ENCODE data around the gene GGTLC1. TPM values are rescaled to one million over a fixed set of nuclear protein-coding genes. Genes with fewer than 3 reads are reported as not detected.

The GGTLC1 gene
- total and polyA plus RNA-seq, 2 of the 8 experiments (the other 6 are each of a cell fraction or from before 2014, with no cell fraction given), result not detected

GRCh38 chr20:23939063-23939462 lies 49.5 kb downstream of the GGTLC1 start (continued):
- TF ChIP-seq CHD7 (IDR thresholded peaks at IDR 0.05; ENCODE audit: insufficient replicate concordance, low read length) (no peak), ATF3 (IDR thresholded peaks at IDR 0.05; ENCODE audit: insufficient read depth, low read depth, low read length) (no peak), JUN (IDR thresholded peaks at IDR 0.05; ENCODE audit: low read depth, low read length) (no peak), CBX8 (IDR thresholded peaks at IDR 0.05; ENCODE audit: borderline replicate concordance, low read depth, low read length) (no peak), MAX (IDR thresholded peaks at IDR 0.05) (no peak), TAF7 (optimal IDR thresholded peaks at IDR 0.05; ENCODE audit: borderline replicate concordance, low read depth, low read length) (no peak), RAD21 (IDR thresholded peaks at IDR 0.05 in 1 of 2, conservative IDR thresholded peaks at IDR 0.05 in 1 of 2; ENCODE audit: low read depth in 2 of 2, low read length in 2 of 2) (no peak), SIN3A (conservative IDR thresholded peaks at IDR 0.05 in 1 of 2, IDR thresholded peaks at IDR 0.05 in 1 of 2; ENCODE audit: low read depth in 1 of 2, low read length in 2 of 2) (no peak), RBBP5 (IDR thresholded peaks at IDR 0.05; ENCODE audit: borderline replicate concordance, low read depth, low read length) (no peak), TAF1 (IDR thresholded peaks at IDR 0.05; ENCODE audit: low read depth, low read length) (no peak)

Measured in H1 (cell line).